ENCODE results near the gene YOD1. TPM values are rescaled to one million over a fixed set of nuclear protein-coding genes. Genes with fewer than 3 reads are reported as not detected.

Gene YOD1
- total and polyA plus RNA-seq, 2 of the 13 experiments (the other 11 are each of a cell fraction or from before 2014, with no cell fraction given) = 3.4 to 9.1 TPM

- TF ChIP-seq ZNF224 (CRISPR knock-in tag; IDR thresholded peaks at IDR 0.05) (no peak), JDP2 (CRISPR knock-in tag; IDR thresholded peaks at IDR 0.05; ENCODE audit: borderline replicate concordance) (no peak), POGZ (CRISPR knock-in tag; IDR thresholded peaks at IDR 0.05) (peak; percentile 85), SOX6 (IDR thresholded peaks at IDR 0.05) (no peak), SOX6 (CRISPR knock-in tag; IDR thresholded peaks at IDR 0.05) (peak; percentile 93), PBX2 (CRISPR knock-in tag; IDR thresholded peaks at IDR 0.05) (peak; percentile 70; the same call in 1 of the 2 replicates), ELF3 (CRISPR knock-in tag; IDR thresholded peaks at IDR 0.05) (peak; percentile 81), ZSCAN20 (CRISPR knock-in tag; IDR thresholded peaks at IDR 0.05; ENCODE audit: borderline replicate concordance) (no peak), ZNF230 (CRISPR knock-in tag; IDR thresholded peaks at IDR 0.05) (no peak), ARID3A (IDR thresholded peaks at IDR 0.05; ENCODE audit: low read depth, low read length) (no peak), GATAD2A (CRISPR knock-in tag; IDR thresholded peaks at IDR 0.05) (peak; percentile 90), DMAP1 (CRISPR knock-in tag; IDR thresholded peaks at IDR 0.05) (peak; percentile 75), SPEN (CRISPR knock-in tag; IDR thresholded peaks at IDR 0.05; ENCODE audit: low read depth) (peak; percentile 47; the same call in 1 of the 2 replicates), ZNF263 (CRISPR knock-in tag; IDR thresholded peaks at IDR 0.05) (no peak), CEBPG (CRISPR knock-in tag; IDR thresholded peaks at IDR 0.05) (peak; percentile 73), NFE2L2 (IDR thresholded peaks at IDR 0.05; ENCODE audit: low read length) (no peak), RBM22 (optimal IDR thresholded peaks at IDR 0.05; ENCODE audit: low read length) (no peak), ZNF883 (CRISPR knock-in tag; IDR thresholded peaks at IDR 0.05; ENCODE audit: not compliant biosample characterization) (no peak), HDAC1 (CRISPR knock-in tag; IDR thresholded peaks at IDR 0.05) (peak; percentile 89), KAT8 (CRISPR knock-in tag; IDR thresholded peaks at IDR 0.05) (peak; percentile 60), RELA (CRISPR knock-in tag; IDR thresholded peaks at IDR 0.05) (no peak), GABPB1 (CRISPR knock-in tag; IDR thresholded peaks at IDR 0.05) (no peak), ZBTB3 (CRISPR knock-in tag; IDR thresholded peaks at IDR 0.05; ENCODE audit: borderline replicate concordance, low read depth) (no peak), ZNF607 (CRISPR knock-in tag; IDR thresholded peaks at IDR 0.05; ENCODE audit: borderline replicate concordance) (peak; percentile 19; the same call in 1 of the 2 replicates), ZNF572 (CRISPR knock-in tag; IDR thresholded peaks at IDR 0.05) (no peak), EHMT2 (IDR thresholded peaks at IDR 0.05; ENCODE audit: borderline replicate concordance, low read depth, low read length) (peak; percentile 82; the same call in 1 of the 2 replicates), RBM39 (IDR thresholded peaks at IDR 0.05; ENCODE audit: low read depth, low read length, poor library complexity, severe bottlenecking) (no peak)
- TF ChIP-seq, protein P1, sequence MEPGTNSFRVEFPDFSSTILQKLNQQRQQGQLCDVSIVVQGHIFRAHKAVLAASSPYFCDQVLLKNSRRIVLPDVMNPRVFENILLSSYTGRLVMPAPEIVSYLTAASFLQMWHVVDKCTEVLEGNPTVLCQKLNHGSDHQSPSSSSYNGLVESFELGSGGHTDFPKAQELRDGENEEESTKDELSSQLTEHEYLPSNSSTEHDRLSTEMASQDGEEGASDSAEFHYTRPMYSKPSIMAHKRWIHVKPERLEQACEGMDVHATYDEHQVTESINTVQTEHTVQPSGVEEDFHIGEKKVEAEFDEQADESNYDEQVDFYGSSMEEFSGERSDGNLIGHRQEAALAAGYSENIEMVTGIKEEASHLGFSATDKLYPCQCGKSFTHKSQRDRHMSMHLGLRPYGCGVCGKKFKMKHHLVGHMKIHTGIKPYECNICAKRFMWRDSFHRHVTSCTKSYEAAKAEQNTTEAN (CRISPR knock-in tag; conservative IDR thresholded peaks at IDR 0.05) = peak; percentile 20; the same call in 1 of the 2 replicates
Observed at GRCh38 chr1:207088701-207089626, 38.0 kb upstream of the YOD1 start, which contains the start of gene C4BPB (continued).
